H1 (cell line): ENCODE results near the gene DYNC2H1.

Experiments used
- CHD1 ChIP-seq: IDR thresholded peaks from 2 replicates; pipeline ENCODE4 v1.6.1; 2012; ENCODE audit warnings: low read depth, low read length, improper control_type of control experiment
- CREB1 ChIP-seq: IDR thresholded peaks from 2 replicates; pipeline ENCODE4 v1.6.1; 2012; ENCODE audit warnings: inconsistent platforms
- RXRA ChIP-seq: IDR thresholded peaks from 2 replicates; pipeline ENCODE4 v1.6.1; 2011; ENCODE audit warnings: low read depth, mild to moderate bottlenecking, low read length, moderate library complexity; ENCODE audit not compliant: insufficient read depth
- TAF1 ChIP-seq: IDR thresholded peaks from 2 replicates; pipeline ENCODE4 v1.6.1; 2011; ENCODE audit warnings: mild to moderate bottlenecking, low read depth, low read length
- ZNF274 ChIP-seq: IDR thresholded peaks from 2 replicates; pipeline ENCODE4 v1.7.0; 2012; ENCODE audit warnings: low read length, borderline replicate concordance; ENCODE audit errors: extremely low read depth

DNA sequence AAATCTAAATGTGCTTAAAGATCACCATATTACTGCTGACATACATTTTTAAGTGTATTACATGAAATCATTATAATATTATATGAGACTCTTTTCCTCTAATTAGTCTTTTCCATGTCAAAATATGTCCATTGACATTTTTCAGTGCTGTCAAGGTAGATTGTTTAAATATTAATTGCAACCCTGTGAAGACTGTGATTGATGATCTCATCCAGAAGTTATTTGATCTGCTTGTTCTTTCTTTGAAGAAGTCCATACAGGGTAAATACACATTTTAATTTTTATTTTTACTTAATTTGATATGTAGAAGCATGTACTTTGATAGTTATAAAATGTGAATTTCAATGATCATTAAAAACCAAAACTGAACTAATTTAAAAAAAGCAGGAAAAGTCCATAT, 38.4 kb downstream of the DYNC2H1 start:
- TF ChIP-seq CREB1 (no peak), TAF1 (no peak), RXRA (no peak), ZNF274 (no peak), CHD1 (no peak)
